Fibroblast of mammary gland (primary cell): Measurements from ENCODE around the gene NFIB.

Source experiments
- DNase-seq: peaks from one replicate; pipeline ENCODE4 v3.0.0-alpha.2; 2010; ENCODE audit warnings: low read depth
- H3K4me3 ChIP-seq: 2 replicates; pipeline ENCODE4 v1.5.1; 2011; ENCODE audit warnings: low read depth, mild to moderate bottlenecking, low read length, moderate library complexity; ENCODE audit not compliant: control insufficient read depth
- TF ChIP-seq, protein P1 (sequence below): conservative IDR thresholded peaks from 2 replicates; pipeline ENCODE4 v1.5.1; 2011; ENCODE audit warnings: low read depth, low read length, inconsistent platforms; ENCODE audit not compliant: control insufficient read depth, insufficient read depth

Gene NFIB

GRCh38 chr9:14189578-14189977 lies 124.4 kb downstream of the NFIB start:
- H3K4me3 ChIP-seq: no peak overlapping the region
- TF ChIP-seq, protein P1, sequence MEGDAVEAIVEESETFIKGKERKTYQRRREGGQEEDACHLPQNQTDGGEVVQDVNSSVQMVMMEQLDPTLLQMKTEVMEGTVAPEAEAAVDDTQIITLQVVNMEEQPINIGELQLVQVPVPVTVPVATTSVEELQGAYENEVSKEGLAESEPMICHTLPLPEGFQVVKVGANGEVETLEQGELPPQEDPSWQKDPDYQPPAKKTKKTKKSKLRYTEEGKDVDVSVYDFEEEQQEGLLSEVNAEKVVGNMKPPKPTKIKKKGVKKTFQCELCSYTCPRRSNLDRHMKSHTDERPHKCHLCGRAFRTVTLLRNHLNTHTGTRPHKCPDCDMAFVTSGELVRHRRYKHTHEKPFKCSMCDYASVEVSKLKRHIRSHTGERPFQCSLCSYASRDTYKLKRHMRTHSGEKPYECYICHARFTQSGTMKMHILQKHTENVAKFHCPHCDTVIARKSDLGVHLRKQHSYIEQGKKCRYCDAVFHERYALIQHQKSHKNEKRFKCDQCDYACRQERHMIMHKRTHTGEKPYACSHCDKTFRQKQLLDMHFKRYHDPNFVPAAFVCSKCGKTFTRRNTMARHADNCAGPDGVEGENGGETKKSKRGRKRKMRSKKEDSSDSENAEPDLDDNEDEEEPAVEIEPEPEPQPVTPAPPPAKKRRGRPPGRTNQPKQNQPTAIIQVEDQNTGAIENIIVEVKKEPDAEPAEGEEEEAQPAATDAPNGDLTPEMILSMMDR: no peak
- DNase-seq: peak; percentile 73

DNA sequence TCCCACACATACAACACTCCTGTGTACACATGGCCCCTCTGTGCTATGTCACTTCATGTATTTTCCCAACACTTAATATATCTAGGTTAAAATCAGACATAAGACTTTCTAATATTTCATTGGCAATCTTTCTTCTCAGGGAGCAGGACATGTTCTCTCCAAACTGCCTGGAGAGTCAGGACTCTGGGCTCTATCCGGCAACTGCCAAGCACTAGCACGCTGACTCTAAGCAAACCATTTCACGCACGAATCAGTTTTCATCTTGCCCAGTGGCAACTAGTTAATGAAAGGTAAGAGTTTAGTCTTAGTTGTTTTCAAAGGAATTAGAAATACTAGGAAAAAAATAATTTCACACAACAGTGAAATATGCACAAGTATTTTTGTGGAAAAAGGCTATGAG lies 124.8 kb downstream of the NFIB start:
- no peak for DNase-seq
- TF ChIP-seq, protein P1: no peak

GRCh38 chr9:14188538-14188937 lies 125.4 kb downstream of the NFIB start:
- DNase-seq: no peak
- no peak overlapping the region for H3K4me3 ChIP-seq
- TF ChIP-seq, protein P1: no peak

More for the DNA sequence above, 124.8 kb downstream of the NFIB start:
- no peak overlapping the region for H3K4me3 ChIP-seq

GRCh38 chr9:14188011-14188410 lies 125.9 kb downstream of the NFIB start:
- H3K4me3 ChIP-seq: no peak overlapping the region
- TF ChIP-seq, protein P1: no peak
- no peak for DNase-seq

GRCh38 chr9:14186096-14186495 lies 127.8 kb downstream of the NFIB start:
- TF ChIP-seq, protein P1: no peak
- DNase-seq: no peak
- H3K4me3 ChIP-seq: no peak overlapping the region

GRCh38 chr9:14185016-14185415 lies 128.9 kb downstream of the NFIB start:
- TF ChIP-seq, protein P1: no peak
- H3K4me3 ChIP-seq: no peak overlapping the region
- no peak for DNase-seq

DNA sequence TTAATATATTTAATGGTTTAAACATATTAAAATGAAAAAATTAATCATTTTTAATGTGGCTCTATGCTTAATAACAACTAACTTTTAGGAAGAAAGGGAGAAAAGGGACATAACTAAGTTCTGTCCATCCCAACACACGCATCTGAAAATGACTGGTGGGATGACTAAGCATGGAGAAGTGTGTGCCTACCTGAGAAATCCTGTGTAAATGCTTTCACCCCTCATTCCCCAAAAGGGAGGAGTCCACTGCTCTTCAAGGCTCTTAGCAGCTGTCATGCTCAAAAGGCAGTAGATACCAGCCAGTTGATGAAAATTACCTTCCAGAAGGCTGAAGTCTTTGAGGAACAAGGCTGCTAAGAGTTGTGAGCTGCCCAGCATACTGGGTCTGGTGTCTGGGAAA lies 130.9 kb downstream of the NFIB start:
- no peak overlapping the region for H3K4me3 ChIP-seq
- DNase-seq: no peak

More for the DNA sequence above, 130.9 kb downstream of the NFIB start:
- TF ChIP-seq, protein P1: no peak
